ENCODE data around the gene POLD1.

POLD1 gene

DNA sequence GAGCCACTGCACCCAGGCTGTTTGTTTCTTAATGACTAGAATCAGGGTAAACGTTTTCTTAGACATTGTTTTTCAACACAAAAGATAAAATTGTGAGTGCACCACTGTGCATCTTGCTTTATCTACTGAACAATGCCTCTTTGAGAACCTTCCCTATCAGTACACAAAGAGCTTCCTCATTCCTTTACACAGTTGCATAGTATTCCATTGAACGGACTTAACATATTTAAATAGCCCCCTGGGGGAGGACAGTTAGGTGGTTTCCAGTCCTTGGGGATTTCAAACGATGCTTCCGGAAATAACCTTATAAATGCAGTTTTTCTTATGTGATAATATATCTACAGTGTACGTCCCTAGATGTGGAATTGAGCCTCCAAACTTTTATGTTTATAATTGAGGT, 8.6 kb downstream of the POLD1 start:
- no peak for DNase-seq

GRCh38 chr19:50393589-50393988, 9.4 kb downstream of the POLD1 start:
- no peak for DNase-seq

GRCh38 chr19:50394017-50394416, 9.9 kb downstream of the POLD1 start:
- DNase-seq = no peak

GRCh38 chr19:50398675-50399367, 14.7 kb downstream of the POLD1 start:
- no peak for DNase-seq

- no peak for DNase-seq
Measured at GRCh38 chr19:50399368-50399745, 15.2 kb downstream of the POLD1 start.

DNA sequence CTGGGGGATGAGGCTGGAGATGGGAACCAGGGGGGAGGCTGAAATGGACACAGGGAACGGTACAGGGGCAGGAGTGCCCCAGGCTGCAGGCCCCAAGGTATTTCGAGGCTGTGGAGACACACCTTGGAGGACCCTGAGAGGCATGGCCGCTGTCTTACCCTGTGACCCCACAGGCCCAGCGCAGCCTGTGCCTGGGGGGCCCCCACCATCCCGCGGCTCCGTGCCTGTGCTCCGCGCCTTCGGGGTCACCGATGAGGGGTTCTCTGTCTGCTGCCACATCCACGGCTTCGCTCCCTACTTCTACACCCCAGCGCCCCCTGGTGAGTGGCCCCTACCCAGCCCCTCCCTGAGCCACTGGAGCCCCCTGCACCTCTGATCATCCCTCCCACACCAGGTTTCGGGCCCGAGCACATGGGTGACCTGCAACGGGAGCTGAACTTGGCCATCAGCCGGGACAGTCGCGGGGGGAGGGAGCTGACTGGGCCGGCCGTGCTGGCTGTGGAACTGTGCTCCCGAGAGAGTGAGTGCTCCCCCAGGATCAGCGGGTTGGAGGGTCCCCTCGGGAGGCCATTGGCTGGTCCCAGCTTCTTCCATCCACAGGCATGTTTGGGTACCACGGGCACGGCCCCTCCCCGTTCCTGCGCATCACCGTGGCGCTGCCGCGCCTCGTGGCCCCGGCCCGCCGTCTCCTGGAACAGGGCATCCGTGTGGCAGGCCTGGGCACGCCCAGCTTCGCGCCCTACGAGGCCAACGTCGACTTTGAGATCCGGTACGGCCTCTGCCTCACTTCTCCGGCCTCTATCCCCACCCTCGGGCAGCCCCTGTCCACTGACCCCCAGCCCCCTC, 17.7 kb downstream of the POLD1 start:
- no peak for DNase-seq

DNA sequence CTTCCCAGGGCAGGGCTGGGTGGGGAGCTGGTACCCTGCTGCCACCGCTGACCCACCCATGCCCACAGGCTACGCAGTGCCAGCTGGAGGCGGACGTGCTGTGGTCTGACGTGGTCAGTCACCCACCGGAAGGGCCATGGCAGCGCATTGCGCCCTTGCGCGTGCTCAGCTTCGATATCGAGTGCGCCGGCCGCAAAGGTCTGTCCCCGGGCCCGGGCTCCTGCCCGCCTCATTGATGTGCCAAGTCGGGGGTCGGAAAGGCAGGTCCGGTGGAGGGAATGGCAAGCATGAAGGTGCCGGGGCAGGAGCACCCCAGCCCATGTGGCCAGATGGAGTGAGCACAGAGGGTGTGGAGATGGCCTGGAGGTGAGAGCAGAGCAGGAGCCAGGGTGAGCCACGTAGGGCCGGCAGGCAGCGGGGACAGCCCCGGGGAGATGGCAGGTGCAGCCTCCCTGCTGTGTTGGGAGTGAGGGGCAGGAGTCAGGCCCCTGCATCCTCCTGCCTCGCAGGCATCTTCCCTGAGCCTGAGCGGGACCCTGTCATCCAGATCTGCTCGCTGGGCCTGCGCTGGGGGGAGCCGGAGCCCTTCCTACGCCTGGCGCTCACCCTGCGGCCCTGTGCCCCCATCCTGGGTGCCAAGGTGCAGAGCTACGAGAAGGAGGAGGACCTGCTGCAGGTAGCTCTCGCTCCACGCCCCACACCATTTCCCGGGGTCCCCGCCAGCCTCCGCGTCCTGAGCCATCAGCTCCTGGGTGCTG, 18.6 kb downstream of the POLD1 start:
- DNase-seq = no peak

DNA sequence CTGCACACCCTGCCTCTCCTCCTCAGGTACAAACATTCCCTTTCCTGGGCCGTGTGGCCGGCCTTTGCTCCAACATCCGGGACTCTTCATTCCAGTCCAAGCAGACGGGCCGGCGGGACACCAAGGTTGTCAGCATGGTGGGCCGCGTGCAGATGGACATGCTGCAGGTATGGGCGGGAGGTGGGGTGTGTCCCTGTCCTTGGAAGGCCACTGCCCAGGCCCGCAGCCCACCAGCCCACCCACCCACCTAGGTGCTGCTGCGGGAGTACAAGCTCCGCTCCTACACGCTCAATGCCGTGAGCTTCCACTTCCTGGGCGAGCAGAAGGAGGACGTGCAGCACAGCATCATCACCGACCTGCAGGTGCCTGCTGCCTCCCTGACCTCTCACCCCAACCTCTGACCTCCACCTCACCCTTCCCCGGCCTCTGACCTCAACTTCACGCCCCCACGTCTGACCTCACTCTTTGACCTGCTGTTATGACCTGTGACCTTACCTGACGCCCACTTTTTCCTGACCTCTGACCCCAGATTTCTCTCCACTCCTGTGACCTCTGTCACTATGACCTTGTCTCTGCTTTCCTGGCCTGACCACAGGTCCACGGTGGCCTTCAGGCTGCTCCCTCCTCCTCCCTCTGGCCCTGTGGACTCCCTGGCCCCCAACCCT, 22.1 kb downstream of the POLD1 start:
- no peak for DNase-seq

DNA sequence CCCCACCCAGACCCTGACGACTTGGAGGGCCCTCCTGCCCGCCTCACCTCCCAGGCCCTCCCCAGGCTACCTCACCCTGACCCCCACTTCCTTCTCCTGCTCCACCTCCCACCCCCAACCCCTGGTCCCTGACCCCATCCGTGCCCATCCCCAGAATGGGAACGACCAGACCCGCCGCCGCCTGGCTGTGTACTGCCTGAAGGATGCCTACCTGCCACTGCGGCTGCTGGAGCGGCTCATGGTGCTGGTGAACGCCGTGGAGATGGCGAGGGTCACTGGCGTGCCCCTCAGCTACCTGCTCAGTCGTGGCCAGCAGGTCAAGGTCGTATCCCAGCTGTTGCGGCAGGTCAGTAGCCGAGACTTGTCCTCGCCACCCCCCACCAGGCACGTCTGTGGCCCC, 22.7 kb downstream of the POLD1 start:
- DNase-seq = no peak

DNA sequence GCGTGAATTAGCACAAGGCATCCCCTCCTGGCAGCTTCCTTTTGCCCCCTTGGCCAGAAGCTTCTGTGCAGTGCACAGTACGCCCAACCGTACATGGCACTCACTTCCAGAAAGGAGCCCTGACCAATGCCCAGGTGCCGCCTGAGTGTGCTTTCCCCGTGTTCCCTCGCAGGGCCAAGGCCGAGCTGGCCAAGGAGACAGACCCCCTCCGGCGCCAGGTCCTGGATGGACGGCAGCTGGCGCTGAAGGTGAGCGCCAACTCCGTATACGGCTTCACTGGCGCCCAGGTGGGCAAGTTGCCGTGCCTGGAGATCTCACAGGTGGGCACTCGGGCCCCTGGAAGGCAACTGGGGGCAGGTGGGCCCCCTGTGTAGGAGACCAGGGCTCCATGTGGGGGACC, 25.2 kb downstream of the POLD1 start:
- DNase-seq = no peak

GRCh38 chr19:50410109-50410508, 26.0 kb downstream of the POLD1 start:
- DNase-seq = no peak

GRCh38 chr19:50412419-50412818, 28.3 kb downstream of the POLD1 start:
- DNase-seq = no peak

- no peak for DNase-seq
Measured at GRCh38 chr19:50413096-50413495, 28.9 kb downstream of the POLD1 start.

DNA sequence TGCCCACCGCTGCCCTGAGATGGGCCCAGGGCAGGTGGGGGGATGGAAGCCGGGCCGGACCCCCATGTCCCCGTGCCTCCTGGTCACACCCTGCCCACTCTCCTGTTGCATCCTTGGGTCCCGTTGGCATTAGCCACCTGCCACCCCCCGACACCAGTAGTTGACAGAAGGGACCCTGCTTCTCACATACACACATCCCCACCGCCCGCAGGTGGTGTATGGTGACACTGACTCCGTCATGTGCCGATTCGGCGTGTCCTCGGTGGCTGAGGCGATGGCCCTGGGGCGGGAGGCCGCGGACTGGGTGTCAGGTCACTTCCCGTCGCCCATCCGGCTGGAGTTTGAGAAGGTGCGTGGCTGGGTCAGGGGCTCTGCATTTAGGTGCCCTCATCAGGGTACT, 29.4 kb downstream of the POLD1 start:
- no peak for DNase-seq

DNA sequence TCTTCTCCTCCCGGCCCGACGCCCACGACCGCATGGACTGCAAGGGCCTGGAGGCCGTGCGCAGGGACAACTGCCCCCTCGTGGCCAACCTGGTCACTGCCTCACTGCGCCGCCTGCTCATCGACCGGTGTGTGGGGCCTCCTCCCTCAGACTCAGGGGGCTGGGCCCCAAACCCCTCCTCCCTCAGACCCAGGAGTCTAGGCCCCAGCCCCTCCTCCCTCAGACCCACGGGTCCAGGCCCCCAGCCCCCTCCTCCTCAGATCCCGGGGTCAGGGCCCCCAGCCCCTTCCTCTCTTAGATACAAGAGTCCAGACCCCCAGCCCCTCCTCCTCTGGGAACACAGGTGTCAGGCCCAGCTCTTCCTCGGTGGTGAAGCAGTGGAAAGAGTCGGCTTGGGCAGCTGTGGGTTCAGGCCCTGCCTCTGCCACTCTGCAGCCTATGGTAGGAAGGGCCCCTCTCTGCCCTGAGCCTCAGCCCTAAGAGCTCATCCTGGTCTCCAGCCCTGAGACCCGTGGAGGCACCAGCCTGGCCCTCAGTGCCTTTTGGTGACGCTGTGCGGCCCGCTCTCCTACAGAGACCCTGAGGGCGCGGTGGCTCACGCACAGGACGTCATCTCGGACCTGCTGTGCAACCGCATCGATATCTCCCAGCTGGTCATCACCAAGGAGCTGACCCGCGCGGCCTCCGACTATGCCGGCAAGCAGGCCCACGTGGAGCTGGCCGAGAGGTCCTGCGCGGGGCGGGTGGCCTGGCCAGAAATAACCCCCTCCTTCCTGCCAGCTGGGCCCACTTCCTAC, 30.9 kb downstream of the POLD1 start:
- peak; percentile 82 for DNase-seq

GRCh38 chr19:50415661-50416033, 31.5 kb downstream of the POLD1 start:
- peak; percentile 55 for DNase-seq

- no peak for DNase-seq
Measured at GRCh38 chr19:50416034-50416977, 32.2 kb downstream of the POLD1 start.

- DNase-seq = no peak
Measured at GRCh38 chr19:50417111-50418081, 33.2 kb downstream of the POLD1 start.

DNA sequence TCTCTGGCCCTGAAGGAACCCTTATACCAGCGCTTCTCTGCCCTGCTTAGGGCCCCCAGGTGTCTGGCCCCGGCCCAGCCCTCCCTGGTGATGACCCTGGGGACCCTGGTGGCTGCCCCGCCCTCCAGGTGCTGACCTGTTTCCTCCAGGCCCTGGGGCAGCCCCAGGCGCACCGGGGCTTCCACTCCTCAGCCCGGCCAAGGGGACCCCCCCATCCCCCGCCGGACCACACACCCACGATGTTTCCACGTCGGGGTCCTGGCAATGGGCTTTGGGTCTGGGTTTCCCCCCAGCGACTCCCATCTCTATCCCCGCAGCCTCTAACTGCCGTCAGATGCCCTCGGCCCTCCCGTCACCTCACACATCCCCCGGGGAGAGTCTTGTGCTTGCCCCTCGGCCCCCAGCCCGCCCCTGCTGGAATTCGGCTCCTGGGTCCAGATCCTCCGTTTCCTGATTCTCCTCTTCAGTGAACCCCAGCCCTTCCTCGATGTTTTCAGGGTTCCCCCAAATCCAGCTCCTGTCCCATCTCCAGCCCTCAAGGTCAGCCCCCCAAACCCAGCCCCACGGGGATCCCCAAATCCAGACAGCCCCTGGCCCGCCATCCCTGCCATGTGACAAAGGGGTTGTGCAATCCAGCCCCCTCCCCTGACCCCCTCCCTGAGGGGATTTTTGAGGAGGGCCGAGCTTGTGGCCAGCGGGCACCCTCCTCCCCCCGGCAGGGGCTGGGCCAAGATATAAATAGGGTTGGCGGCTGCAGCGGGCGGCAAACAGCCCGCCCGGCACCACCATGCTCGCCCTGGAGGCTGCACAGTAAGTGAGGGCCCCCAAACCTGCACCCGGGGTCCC, 34.3 kb downstream of the POLD1 start, which contains the start of gene SPIB:
SPIB (plus strand) TSS at position 763 of the 846 bp plus-strand sequence; CDS start at position 788, 25 bp downstream.
- no peak for DNase-seq
